H1 (cell line): ENCODE data around the gene MBNL2. TPM values are rescaled to one million over a fixed set of nuclear protein-coding genes. Genes with fewer than 3 reads are reported as not detected.

ENCODE experiments used
- BCL11A ChIP-seq, 2 experiments: IDR thresholded peaks; one replicate each; pipeline ENCODE4 v1.6.1; 2011; ENCODE audit warnings: low read depth in 2 of 2, low read length in 2 of 2, mild to moderate bottlenecking in 2 of 2
- CTCF ChIP-seq, 3 experiments: IDR thresholded peaks; 1 replicate in 2 of 3; 2 replicates in 1 of 3; pipeline versions ENCODE4 v1.5.1 to v1.6.1; 2011; ENCODE audit warnings: low read length in 3 of 3, mild to moderate bottlenecking in 3 of 3, inconsistent platforms in 2 of 3, low read depth in 1 of 3, moderate library complexity in 1 of 3; ENCODE audit not compliant: insufficient read depth in 1 of 3; ENCODE audit errors: control extremely low read depth in 1 of 3
- SP1 ChIP-seq: IDR thresholded peaks from 2 replicates; pipeline ENCODE4 v1.6.1; 2011; ENCODE audit warnings: low read depth, low read length
- SUZ12 ChIP-seq: fragments of 200-600 bp; sonication (generic); IDR thresholded peaks from 2 replicates; pipeline ENCODE4 v1.6.1; 2012; ENCODE audit warnings: mild to moderate bottlenecking, inconsistent platforms, low read length, moderate library complexity, mixed read lengths
- TAF1 ChIP-seq: IDR thresholded peaks from 2 replicates; pipeline ENCODE4 v1.6.1; 2011; ENCODE audit warnings: mild to moderate bottlenecking, low read depth, low read length
- polyA plus RNA-seq, 7 experiments: library from polyadenylated mRNA; depleted of rRNA in 3 of 7; stranded (reverse) in 5 of 7; unstranded in 2 of 7; fragments of >200 nt in 5 of 7; fragments of 200-250 nt in 2 of 7; gene quantifications; 1 replicate in 5 of 7; 2 replicates in 1 of 7; 4 replicates in 1 of 7; pipeline versions ENCODE4 v1.2.1 to v1.2.3, GENCODE V29; 2011 to 2013; ENCODE audit warnings: missing spikeins in 2 of 7, mixed read lengths in 2 of 7
- total RNA-seq: library from RNA; stranded (reverse); fragmentation: NEBNext Ultra II Directional; extraction: Animal tissue kit (Norgen Biotek cat#: 25700); gene quantifications from 2 replicates; pipeline ENCODE4 v1.2.1, GENCODE V29; 2021

The MBNL2 gene
- total and polyA plus RNA-seq, 2 of the 8 experiments (the other 6 are each of a cell fraction or from before 2014, with no cell fraction given), result 1.0 to 2.6 TPM

- TF ChIP-seq TAF1 (no peak), CTCF (IDR thresholded peaks at IDR 0.05; ENCODE audit: control extremely low read depth in 1 of 3, insufficient read depth in 1 of 3, low read depth in 1 of 3, low read length in 3 of 3) (no peak), SUZ12 (no peak), BCL11A (IDR thresholded peaks at IDR 0.05; ENCODE audit: low read depth in 2 of 2, low read length in 2 of 2) (no peak), SP1 (no peak)
These were observed 157.3 kb downstream of the MBNL2 start (continued) for GRCh38 chr13:97379386-97379785.
